Activated naive CD8-positive, alpha-beta T cell treated with anti-CD3 and anti-CD28 coated beads, Interleukin-2, amount 10 ng/mL, durations not matched to agents 7 days and 5 days (primary cell): ENCODE measurements around the gene SPRED2. TPM values are rescaled to one million over a fixed set of nuclear protein-coding genes. Genes with fewer than 3 reads are reported as not detected.
"Not testable (repeated sequence)": the region's sequence is repeated elsewhere in the genome, so short reads cannot be mapped to it uniquely, and the experiment has no call there.

Experiments used
- ATAC-seq: fragments of 150-1000 bp; cut with Tn5 transposase; one replicate; pipeline ENCODE4 v1.10.0; 2021; ENCODE audit warnings: low read depth, moderate library complexity
- POLR2A ChIA-PET: fragments of 350-600 bp; sonication (Branson Sonifier 250); formaldehyde crosslinking; loops from one replicate; lab custom pipeline; 2021; ENCODE audit warnings: antibody characterized with exemption; lab: Charles Lee
- DNase-seq: peaks from one replicate; pipeline ENCODE4 v3.0.0; 2021
- H3K27ac Mint-ChIP-seq: one replicate; pipeline ENCODE4 v1.8.0; 2022; ENCODE audit warnings: mild to moderate bottlenecking, mixed read lengths
- H3K27me3 Mint-ChIP-seq: one replicate; pipeline ENCODE4 v1.8.0; 2022; ENCODE audit warnings: mild to moderate bottlenecking, moderate library complexity, mixed read lengths
- H3K36me3 Mint-ChIP-seq: one replicate; pipeline ENCODE4 v1.8.0; 2021; ENCODE audit warnings: mild to moderate bottlenecking, mixed read lengths
- H3K4me1 Mint-ChIP-seq: one replicate; pipeline ENCODE4 v1.8.0; 2021; ENCODE audit warnings: mixed read lengths
- H3K4me3 Mint-ChIP-seq: one replicate; pipeline ENCODE4 v1.8.0; 2022; ENCODE audit warnings: mild to moderate bottlenecking, moderate library complexity, mixed read lengths
- H3K9me3 Mint-ChIP-seq: one replicate; pipeline ENCODE4 v1.8.0; 2021; ENCODE audit warnings: mixed read lengths
- total RNA-seq, 2 experiments: library from RNA; stranded (reverse); gene quantifications; one replicate each; pipeline ENCODE4 v1.2.3, GENCODE V29; 2021

SPRED2 gene
- total RNA-seq, 2 experiments from 2014 or later: 9.3 to 9.9 TPM

GRCh38 chr2:65343386-65343785 is 89.0 kb downstream of the SPRED2 start:
- H3K4me1 Mint-ChIP-seq: peaks cover 2% of the 10 kb centered on the region

GRCh38 chr2:65340898-65341681 is 91.3 kb downstream of the SPRED2 start:
- Mint-ChIP-seq H3K4me3 (no peak overlapping the region), H3K36me3 (peaks cover 4% of the 10 kb centered on the region), H3K4me1 (peaks cover 2% of the 10 kb centered on the region), H3K27me3 (no peaks in the 10 kb centered on the region), H3K9me3 (no peaks in the 10 kb centered on the region), H3K27ac (no peak overlapping the region)
- ATAC-seq (no peak), DNase-seq (no peak)
- POLR2A ChIA-PET: no interaction called here

More at GRCh38 chr2:65343386-65343785, 89.0 kb downstream of the SPRED2 start:
- DNase-seq (no peak), ATAC-seq (no peak)
- Mint-ChIP-seq H3K36me3 (peaks cover 14% of the 10 kb centered on the region), H3K9me3 (peaks cover 2% of the 10 kb centered on the region), H3K27me3 (peaks cover 2% of the 10 kb centered on the region), H3K27ac (no peak overlapping the region), H3K4me3 (no peak overlapping the region)
- POLR2A ChIA-PET: no interaction called here

- no peak overlapping the region for H3K4me3 Mint-ChIP-seq
- H3K36me3 Mint-ChIP-seq: peaks cover 5% of the 10 kb centered on the region
- H3K4me1 Mint-ChIP-seq: peaks cover 1% of the 10 kb centered on the region
- no peak overlapping the region for H3K27ac Mint-ChIP-seq
- ATAC-seq (no peak), DNase-seq (no peak)
- no peaks in the 10 kb centered on the region for H3K9me3 Mint-ChIP-seq
- no peaks in the 10 kb centered on the region for H3K27me3 Mint-ChIP-seq
- POLR2A ChIA-PET: no interaction called here
Observed at GRCh38 chr2:65339648-65340047, 92.8 kb downstream of the SPRED2 start.

GRCh38 chr2:65338830-65339495 is 93.4 kb downstream of the SPRED2 start:
- H3K27ac Mint-ChIP-seq, H3K4me1 Mint-ChIP-seq, DNase-seq, H3K27me3 Mint-ChIP-seq, H3K4me3 Mint-ChIP-seq, ATAC-seq, POLR2A ChIA-PET, H3K36me3 Mint-ChIP-seq, H3K9me3 Mint-ChIP-seq: not testable (repeated sequence)

- H3K9me3 Mint-ChIP-seq, H3K4me3 Mint-ChIP-seq, H3K4me1 Mint-ChIP-seq, H3K27ac Mint-ChIP-seq, H3K27me3 Mint-ChIP-seq, DNase-seq, ATAC-seq, POLR2A ChIA-PET: not testable (repeated sequence)
- H3K36me3 Mint-ChIP-seq: peaks cover 12% of the 10 kb centered on the region
Observed at GRCh38 chr2:65337915-65338314, 94.5 kb downstream of the SPRED2 start.

GRCh38 chr2:65334714-65335113 is 97.7 kb downstream of the SPRED2 start:
- DNase-seq: no peak
- Mint-ChIP-seq H3K27ac (no peak overlapping the region), H3K4me1 (no peaks in the 10 kb centered on the region), H3K4me3 (no peak overlapping the region), H3K9me3 (no peaks in the 10 kb centered on the region), H3K27me3 (no peaks in the 10 kb centered on the region), H3K36me3 (peaks cover 8% of the 10 kb centered on the region)
- POLR2A ChIA-PET: no interaction called here
- no peak for ATAC-seq

- no peaks in the 10 kb centered on the region for H3K9me3 Mint-ChIP-seq
- no peak overlapping the region for H3K4me3 Mint-ChIP-seq
- peaks cover 8% of the 10 kb centered on the region for H3K36me3 Mint-ChIP-seq
- DNase-seq (no peak), ATAC-seq (no peak)
- H3K4me1 Mint-ChIP-seq: no peaks in the 10 kb centered on the region
- H3K27ac Mint-ChIP-seq: no peak overlapping the region
- POLR2A ChIA-PET: no interaction called here
- no peaks in the 10 kb centered on the region for H3K27me3 Mint-ChIP-seq
Observed at GRCh38 chr2:65331336-65332025, 100.9 kb downstream of the SPRED2 start.

GRCh38 chr2:65329525-65329924 is 102.9 kb downstream of the SPRED2 start:
- Mint-ChIP-seq H3K36me3 (peaks cover 8% of the 10 kb centered on the region), H3K9me3 (no peaks in the 10 kb centered on the region), H3K27me3 (no peaks in the 10 kb centered on the region), H3K4me1 (no peaks in the 10 kb centered on the region), H3K27ac (no peak overlapping the region), H3K4me3 (no peak overlapping the region)
- no peak for ATAC-seq
- DNase-seq: no peak
- POLR2A ChIA-PET: no interaction called here

GRCh38 chr2:65326276-65326675 is 106.1 kb downstream of the SPRED2 start:
- no peak overlapping the region for H3K4me3 Mint-ChIP-seq
- DNase-seq (no peak), ATAC-seq (no peak)
- H3K27me3 Mint-ChIP-seq: no peaks in the 10 kb centered on the region
- no peaks in the 10 kb centered on the region for H3K4me1 Mint-ChIP-seq
- POLR2A ChIA-PET: no interaction called here
- H3K36me3 Mint-ChIP-seq: peaks cover 3% of the 10 kb centered on the region
- H3K9me3 Mint-ChIP-seq: no peaks in the 10 kb centered on the region
- no peak overlapping the region for H3K27ac Mint-ChIP-seq

GRCh38 chr2:65325066-65325465 is 107.3 kb downstream of the SPRED2 start:
- ATAC-seq (no peak), DNase-seq (no peak)
- H3K9me3 Mint-ChIP-seq: no peaks in the 10 kb centered on the region
- H3K27ac Mint-ChIP-seq: no peak overlapping the region
- H3K4me1 Mint-ChIP-seq: peaks cover 3% of the 10 kb centered on the region
- peaks cover 3% of the 10 kb centered on the region for H3K36me3 Mint-ChIP-seq
- H3K4me3 Mint-ChIP-seq: no peak overlapping the region
- POLR2A ChIA-PET: no interaction called here
- H3K27me3 Mint-ChIP-seq: no peaks in the 10 kb centered on the region

- H3K36me3 Mint-ChIP-seq: peaks cover 8% of the 10 kb centered on the region
Observed at GRCh38 chr2:65320946-65321345, 111.5 kb downstream of the SPRED2 start.

GRCh38 chr2:65320042-65320725 is 112.2 kb downstream of the SPRED2 start:
- Mint-ChIP-seq H3K4me1 (peaks cover 13% of the 10 kb centered on the region), H3K27ac (no peak overlapping the region), H3K4me3 (no peak overlapping the region), H3K27me3 (no peaks in the 10 kb centered on the region), H3K9me3 (no peaks in the 10 kb centered on the region), H3K36me3 (peaks cover 8% of the 10 kb centered on the region)
- POLR2A ChIA-PET: interaction anchor here (0.7 kb wide), 1 partner anchor 112 kb away, joined by 3 read pairs; the partner anchor contains the start of gene SPRED2
- no peak for DNase-seq
- no peak for ATAC-seq

More at GRCh38 chr2:65320946-65321345, 111.5 kb downstream of the SPRED2 start:
- no peak for DNase-seq
- ATAC-seq: no peak
- H3K9me3 Mint-ChIP-seq: no peaks in the 10 kb centered on the region
- peaks cover 13% of the 10 kb centered on the region for H3K4me1 Mint-ChIP-seq
- POLR2A ChIA-PET: no interaction called here
- no peaks in the 10 kb centered on the region for H3K27me3 Mint-ChIP-seq
- H3K4me3 Mint-ChIP-seq: no peak overlapping the region
- H3K27ac Mint-ChIP-seq: no peak overlapping the region

- no peak for ATAC-seq
- POLR2A ChIA-PET: interaction anchor here (0.7 kb wide), 1 partner anchor 112 kb away, joined by 3 read pairs; the partner anchor contains the start of gene SPRED2
- Mint-ChIP-seq H3K4me1 (peaks cover 13% of the 10 kb centered on the region), H3K36me3 (peaks cover 8% of the 10 kb centered on the region), H3K27me3 (no peaks in the 10 kb centered on the region), H3K9me3 (no peaks in the 10 kb centered on the region), H3K4me3 (no peak overlapping the region), H3K27ac (no peak overlapping the region)
- no peak for DNase-seq
Observed at GRCh38 chr2:65319674-65320041, 112.7 kb downstream of the SPRED2 start.
